Nephron progenitor cell (in vitro differentiated cells): ENCODE data around the gene PLEKHM3.

Source experiments
- DNase-seq: peaks from one replicate; pipeline ENCODE4 v3.0.0; 2021
- H3K27ac Mint-ChIP-seq: 2 replicates; pipeline ENCODE4 v1.8.0; 2021; ENCODE audit warnings: mild to moderate bottlenecking, moderate library complexity, mixed read lengths
- H3K27me3 Mint-ChIP-seq: 2 replicates; pipeline ENCODE4 v1.8.0; 2021; ENCODE audit warnings: mild to moderate bottlenecking, low read depth, mixed read lengths; ENCODE audit not compliant: poor library complexity
- H3K36me3 Mint-ChIP-seq: 2 replicates; pipeline ENCODE4 v1.8.0; 2021; ENCODE audit warnings: low read depth, mixed read lengths
- H3K4me1 Mint-ChIP-seq: 2 replicates; pipeline ENCODE4 v1.8.0; 2021; ENCODE audit warnings: mixed read lengths
- H3K4me3 Mint-ChIP-seq: 2 replicates; pipeline ENCODE4 v1.8.0; 2021; ENCODE audit warnings: mild to moderate bottlenecking, moderate library complexity, mixed read lengths
- H3K9me3 Mint-ChIP-seq: 2 replicates; pipeline ENCODE4 v1.8.0; 2021; ENCODE audit warnings: mild to moderate bottlenecking, moderate library complexity, mixed read lengths
- TF ChIP-seq, protein P1 (sequence below): fragments of 200-600 bp; sonication (generic); IDR thresholded peaks from 2 replicates; pipeline ENCODE4 v1.5.0; 2021; ENCODE audit warnings: antibody characterized with exemption

The PLEKHM3 gene

DNA sequence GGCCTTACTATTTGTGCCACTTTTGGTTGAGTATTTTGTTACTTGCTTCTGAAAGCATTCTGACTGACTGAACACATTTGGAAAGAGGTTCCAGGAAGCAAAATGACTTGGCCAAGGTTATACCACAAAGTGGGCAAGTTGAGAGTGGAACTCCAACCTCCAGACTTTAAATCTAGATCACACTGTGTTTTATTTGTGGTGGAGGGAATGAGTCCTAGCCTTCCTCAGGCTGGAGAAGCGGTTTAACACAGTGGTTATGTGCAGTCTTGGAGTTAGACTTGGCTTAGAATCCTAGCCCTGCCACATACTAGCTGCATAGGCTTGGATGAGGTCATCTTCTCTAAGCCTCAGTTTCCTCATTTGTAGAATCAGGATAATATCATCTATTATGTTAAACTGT lies 33.4 kb downstream of the PLEKHM3 start:
- Mint-ChIP-seq H3K27ac (no peak overlapping the region), H3K27me3 (no peaks in the 10 kb centered on the region), H3K4me1 (no peaks in the 10 kb centered on the region), H3K9me3 (no peaks in the 10 kb centered on the region), H3K36me3 (no peaks in the 10 kb centered on the region), H3K4me3 (no peak overlapping the region)
- TF ChIP-seq, protein P1, sequence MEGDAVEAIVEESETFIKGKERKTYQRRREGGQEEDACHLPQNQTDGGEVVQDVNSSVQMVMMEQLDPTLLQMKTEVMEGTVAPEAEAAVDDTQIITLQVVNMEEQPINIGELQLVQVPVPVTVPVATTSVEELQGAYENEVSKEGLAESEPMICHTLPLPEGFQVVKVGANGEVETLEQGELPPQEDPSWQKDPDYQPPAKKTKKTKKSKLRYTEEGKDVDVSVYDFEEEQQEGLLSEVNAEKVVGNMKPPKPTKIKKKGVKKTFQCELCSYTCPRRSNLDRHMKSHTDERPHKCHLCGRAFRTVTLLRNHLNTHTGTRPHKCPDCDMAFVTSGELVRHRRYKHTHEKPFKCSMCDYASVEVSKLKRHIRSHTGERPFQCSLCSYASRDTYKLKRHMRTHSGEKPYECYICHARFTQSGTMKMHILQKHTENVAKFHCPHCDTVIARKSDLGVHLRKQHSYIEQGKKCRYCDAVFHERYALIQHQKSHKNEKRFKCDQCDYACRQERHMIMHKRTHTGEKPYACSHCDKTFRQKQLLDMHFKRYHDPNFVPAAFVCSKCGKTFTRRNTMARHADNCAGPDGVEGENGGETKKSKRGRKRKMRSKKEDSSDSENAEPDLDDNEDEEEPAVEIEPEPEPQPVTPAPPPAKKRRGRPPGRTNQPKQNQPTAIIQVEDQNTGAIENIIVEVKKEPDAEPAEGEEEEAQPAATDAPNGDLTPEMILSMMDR: no peak
- DNase-seq: no peak

DNA sequence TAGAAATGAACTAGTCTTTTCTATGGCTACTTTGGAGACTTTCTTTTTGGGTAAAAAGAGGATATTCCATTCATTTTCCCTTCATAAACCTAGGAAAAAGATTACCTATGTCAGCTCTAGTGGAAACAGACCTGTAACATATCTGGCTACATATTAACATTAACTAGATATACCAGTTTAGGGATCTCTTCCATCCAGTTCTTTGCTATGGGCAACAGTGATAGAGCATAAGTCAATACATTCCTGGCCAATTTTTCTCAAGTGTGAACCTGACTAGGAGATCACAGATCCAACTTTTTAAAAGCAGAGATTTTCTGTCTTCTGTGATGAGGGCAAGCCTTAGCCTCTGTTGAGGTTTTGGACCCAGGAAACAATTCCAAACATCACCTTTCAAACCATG lies 34.5 kb downstream of the PLEKHM3 start:
- no peaks in the 10 kb centered on the region for H3K4me1 Mint-ChIP-seq
- H3K27ac Mint-ChIP-seq: no peak overlapping the region
- H3K9me3 Mint-ChIP-seq: no peaks in the 10 kb centered on the region
- no peak overlapping the region for H3K4me3 Mint-ChIP-seq
- no peaks in the 10 kb centered on the region for H3K27me3 Mint-ChIP-seq
- H3K36me3 Mint-ChIP-seq: no peaks in the 10 kb centered on the region
- TF ChIP-seq, protein P1: no peak
- no peak for DNase-seq

DNA sequence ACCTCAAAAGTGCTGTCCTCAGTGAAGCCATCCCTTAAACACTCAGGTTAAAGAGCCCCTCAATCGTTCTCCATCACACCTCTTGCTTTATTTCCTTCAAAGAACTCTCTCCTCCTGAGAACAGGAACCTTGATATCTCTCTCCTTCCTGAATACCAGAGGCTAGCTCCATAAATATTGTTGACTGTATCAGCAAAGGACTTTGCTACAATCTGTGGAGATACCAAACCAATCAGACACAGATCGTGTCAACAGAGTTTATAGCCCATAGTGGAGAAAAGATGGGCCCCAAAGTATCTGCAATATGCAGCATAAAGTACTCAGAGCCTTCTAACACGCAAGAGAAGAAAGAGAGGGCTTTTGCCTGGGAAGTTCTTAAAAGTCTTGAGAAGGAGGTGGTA lies 36.4 kb downstream of the PLEKHM3 start:
- H3K9me3 Mint-ChIP-seq: no peaks in the 10 kb centered on the region
- no peak overlapping the region for H3K4me3 Mint-ChIP-seq
- DNase-seq: no peak
- peaks cover 7% of the 10 kb centered on the region for H3K36me3 Mint-ChIP-seq
- H3K27ac Mint-ChIP-seq: no peak overlapping the region
- H3K4me1 Mint-ChIP-seq: no peaks in the 10 kb centered on the region
- TF ChIP-seq, protein P1: no peak
- no peaks in the 10 kb centered on the region for H3K27me3 Mint-ChIP-seq

DNA sequence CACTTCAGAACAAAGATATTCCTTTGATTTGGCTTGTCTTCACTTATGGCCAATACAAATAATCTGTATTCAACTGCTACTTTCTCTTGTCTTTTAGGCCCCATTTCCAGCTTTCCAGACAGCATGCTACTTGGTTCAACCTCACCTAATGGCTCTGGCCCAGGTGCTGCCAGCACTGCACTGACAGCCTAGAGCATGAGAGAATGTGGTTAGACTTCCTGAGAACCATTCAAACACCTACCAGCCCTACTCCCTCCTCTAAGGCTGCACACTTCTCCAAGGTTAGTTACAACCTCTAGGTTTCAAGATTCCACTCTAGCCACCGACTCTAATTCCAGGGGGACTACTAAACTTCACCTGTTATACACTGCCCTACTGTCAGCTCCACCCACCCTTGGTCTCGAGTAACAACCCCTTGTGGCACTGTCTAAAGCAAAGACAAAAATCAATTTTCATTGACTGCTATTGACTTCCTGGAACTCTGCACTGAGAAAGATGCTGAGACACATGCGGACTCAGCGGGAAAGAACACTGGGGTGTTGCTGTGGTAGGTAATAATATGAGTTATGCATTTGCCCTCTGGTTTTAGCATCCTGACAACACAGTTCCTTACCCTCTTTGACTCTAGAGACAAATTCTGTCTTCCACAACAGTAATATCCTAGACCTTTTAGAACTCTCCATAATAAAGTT lies 38.2 kb downstream of the PLEKHM3 start:
- TF ChIP-seq, protein P1: no peak
- Mint-ChIP-seq H3K36me3 (peaks cover 7% of the 10 kb centered on the region), H3K27me3 (no peaks in the 10 kb centered on the region)

DNA sequence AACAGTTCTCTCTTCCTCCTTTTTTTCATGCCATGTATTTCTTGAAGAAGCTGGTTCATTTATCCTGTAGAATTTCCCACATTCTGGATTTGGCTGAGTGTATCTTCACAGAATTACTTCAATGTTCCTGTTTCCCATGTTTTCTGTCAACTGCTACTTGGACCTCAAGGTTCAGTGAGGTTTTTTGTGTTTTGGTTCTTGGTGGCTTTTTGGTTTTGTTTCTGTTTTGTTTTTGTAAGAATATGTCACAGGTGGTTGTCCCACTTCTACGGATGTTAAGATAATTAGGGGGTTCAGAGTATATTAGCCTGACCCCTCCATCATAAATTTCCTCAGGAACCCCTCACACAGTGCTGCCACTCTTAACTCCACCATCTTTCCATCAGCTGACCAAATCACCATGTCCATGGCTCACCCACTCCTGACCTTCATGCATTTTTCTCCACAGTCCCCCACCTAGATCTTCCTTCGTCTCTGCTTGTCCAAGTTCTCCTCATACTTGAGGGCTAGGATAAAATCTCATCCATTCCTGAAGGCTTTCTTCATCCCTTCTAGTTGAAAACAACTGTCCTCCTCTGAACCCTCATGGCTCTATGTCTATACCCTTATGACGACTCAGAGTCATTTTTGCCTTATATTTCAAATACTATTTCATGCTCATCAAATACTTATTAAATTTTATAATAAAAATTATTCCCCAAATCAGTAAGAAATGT lies 40.4 kb downstream of the PLEKHM3 start:
- Mint-ChIP-seq H3K27me3 (peaks cover 4% of the 10 kb centered on the region), H3K36me3 (peaks cover 7% of the 10 kb centered on the region), H3K4me1 (no peaks in the 10 kb centered on the region), H3K4me3 (no peak overlapping the region), H3K9me3 (no peaks in the 10 kb centered on the region), H3K27ac (peak overlapping the region; percentile 53)
- DNase-seq: no peak
- TF ChIP-seq, protein P1: no peak

More for the DNA sequence above, 38.2 kb downstream of the PLEKHM3 start:
- DNase-seq: no peak
- Mint-ChIP-seq H3K27ac (no peak overlapping the region), H3K9me3 (no peaks in the 10 kb centered on the region), H3K4me3 (no peak overlapping the region), H3K4me1 (no peaks in the 10 kb centered on the region)

DNA sequence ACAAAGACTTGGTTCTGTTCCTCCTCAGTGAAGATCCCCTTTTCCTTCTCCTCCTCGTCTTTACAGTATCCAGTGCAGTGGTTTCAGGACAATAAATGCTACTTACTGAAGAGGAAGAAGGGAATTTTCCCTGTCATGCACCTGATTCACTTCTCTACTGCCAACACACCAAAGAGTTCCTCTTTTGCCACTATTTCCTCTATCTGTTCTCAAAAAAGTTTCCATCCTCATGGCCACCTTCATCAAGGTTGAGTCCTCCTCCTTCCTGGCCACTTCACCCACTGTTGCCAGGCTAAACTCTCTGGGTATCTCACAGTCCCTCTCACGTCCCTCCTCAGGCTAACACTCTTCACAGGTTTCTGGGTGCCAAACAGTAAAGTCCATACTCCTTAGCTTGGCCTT lies 41.7 kb downstream of the PLEKHM3 start:
- H3K27me3 Mint-ChIP-seq: peaks cover 5% of the 10 kb centered on the region
- no peaks in the 10 kb centered on the region for H3K4me1 Mint-ChIP-seq
- no peak overlapping the region for H3K27ac Mint-ChIP-seq
- H3K9me3 Mint-ChIP-seq: no peaks in the 10 kb centered on the region
- DNase-seq: no peak
- TF ChIP-seq, protein P1: no peak
- H3K36me3 Mint-ChIP-seq: peaks cover 7% of the 10 kb centered on the region
- H3K4me3 Mint-ChIP-seq: no peak overlapping the region
